GM23338 (cell line): ENCODE results near the gene NOC3L. TPM values are rescaled to one million over a fixed set of nuclear protein-coding genes. Genes with fewer than 3 reads are reported as not detected.

Experiments used
- ATAC-seq: fragments of 200-7000 bp; cut with Tn5 transposase; 3 replicates; pipeline ENCODE4 v1.9.1; 2020
- DNase-seq: peaks from one replicate; pipeline ENCODE4 v3.0.0-alpha.2; 2015; ENCODE audit warnings: low spot score
- H2AFZ ChIP-seq: fragments of 200-600 bp; sonication (generic); 2 replicates; pipeline ENCODE4 v1.8.0; 2016; ENCODE audit warnings: antibody characterized with exemption, mild to moderate bottlenecking, moderate library complexity
- H3F3A ChIP-seq: fragments of 200-600 bp; sonication (generic); replicated peaks from 2 replicates; pipeline ENCODE4 v1.8.0; 2017; ENCODE audit warnings: antibody characterized with exemption, mixed run types, low read depth
- H3K27ac ChIP-seq: fragments of 200-600 bp; sonication (generic); 2 replicates; pipeline ENCODE4 v1.6.1; 2016; ENCODE audit warnings: low read depth
- H3K27me3 ChIP-seq: fragments of 200-600 bp; sonication (generic); 2 replicates; pipeline ENCODE4 v1.8.0; 2016; ENCODE audit warnings: mild to moderate bottlenecking, mixed run types, moderate library complexity; ENCODE audit not compliant: insufficient read depth
- H3K36me3 ChIP-seq: fragments of 200-600 bp; sonication (generic); 2 replicates; pipeline ENCODE4 v1.8.0; 2016; ENCODE audit warnings: mild to moderate bottlenecking; ENCODE audit not compliant: insufficient read depth
- H3K4me1 ChIP-seq: fragments of 200-600 bp; sonication (generic); 2 replicates; pipeline ENCODE4 v1.8.0; 2016; ENCODE audit warnings: mild to moderate bottlenecking, moderate library complexity; ENCODE audit not compliant: insufficient read depth
- H3K4me2 ChIP-seq: fragments of 200-600 bp; sonication (generic); 2 replicates; pipeline ENCODE4 v1.7.1; 2017; ENCODE audit warnings: mixed run types
- H3K4me3 ChIP-seq: fragments of 200-600 bp; sonication (generic); 2 replicates; pipeline ENCODE4 v1.6.1; 2016; ENCODE audit warnings: mixed run types
- H3K79me2 ChIP-seq: fragments of 200-600 bp; sonication (generic); replicated peaks from 2 replicates; pipeline ENCODE4 v1.8.0; 2017; ENCODE audit warnings: mild to moderate bottlenecking; ENCODE audit not compliant: insufficient read depth
- H3K9me2 ChIP-seq: fragments of 200-600 bp; sonication (generic); 2 replicates; pipeline ENCODE4 v1.8.0; 2017; ENCODE audit not compliant: insufficient read depth
- H4K20me1 ChIP-seq: fragments of 200-600 bp; sonication (generic); replicated peaks from 2 replicates; pipeline ENCODE4 v1.8.0; 2017; ENCODE audit warnings: mild to moderate bottlenecking; ENCODE audit not compliant: insufficient read depth
- H3K27ac Mint-ChIP-seq: 2 replicates; pipeline ENCODE4 v1.8.0; 2020; ENCODE audit warnings: inconsistent platforms, mild to moderate bottlenecking, moderate library complexity, mixed read lengths
- H3K27me3 Mint-ChIP-seq: 3 replicates; pipeline ENCODE4 v1.8.0; 2022; ENCODE audit warnings: low read depth, mild to moderate bottlenecking, moderate library complexity, mixed read lengths, inconsistent platforms; ENCODE audit not compliant: insufficient read depth, poor library complexity
- H3K36me3 Mint-ChIP-seq: 3 replicates; pipeline ENCODE4 v1.8.0; 2021; ENCODE audit warnings: low read depth, mild to moderate bottlenecking, inconsistent platforms, moderate library complexity, mixed read lengths
- H3K4me1 Mint-ChIP-seq: 3 replicates; pipeline ENCODE4 v1.8.0; 2020; ENCODE audit warnings: mild to moderate bottlenecking, inconsistent platforms, mixed read lengths
- H3K4me3 Mint-ChIP-seq: 3 replicates; pipeline ENCODE4 v1.8.0; 2021; ENCODE audit warnings: moderate library complexity, mild to moderate bottlenecking, inconsistent platforms, mixed read lengths
- H3K9me3 Mint-ChIP-seq: 3 replicates; pipeline ENCODE4 v1.8.0; 2020; ENCODE audit warnings: moderate library complexity, mild to moderate bottlenecking, inconsistent platforms, mixed read lengths
- CREB1 ChIP-seq: fragments of 250-450 bp; sonication (Bioruptor Pico); IDR thresholded peaks from 2 replicates; pipeline ENCODE4 v1.5.0; 2020; ENCODE audit warnings: low read depth, mild to moderate bottlenecking, moderate library complexity
- EZH2 ChIP-seq: fragments of 200-600 bp; sonication (generic); IDR thresholded peaks from one replicate; pipeline ENCODE4 v1.8.0; 2017; ENCODE audit warnings: antibody characterized with exemption, mild to moderate bottlenecking, low read depth; ENCODE audit not compliant: unreplicated experiment
- EZH2phosphoT487 ChIP-seq: fragments of 200-600 bp; sonication (generic); IDR thresholded peaks from one replicate; pipeline ENCODE4 v1.8.1; 2018; ENCODE audit warnings: antibody characterized with exemption; ENCODE audit not compliant: unreplicated experiment
- JUNB ChIP-seq: IDR thresholded peaks from one replicate; pipeline ENCODE4 v1.6.1; 2016; ENCODE audit warnings: antibody characterized with exemption; ENCODE audit not compliant: unreplicated experiment
- NANOG ChIP-seq: IDR thresholded peaks from 2 replicates; pipeline ENCODE4 v1.6.1; 2016; ENCODE audit warnings: antibody characterized with exemption, borderline replicate concordance
- POLR2AphosphoS5 ChIP-seq: IDR thresholded peaks from 2 replicates; pipeline ENCODE4 v1.6.1; 2016; ENCODE audit warnings: antibody characterized with exemption, low read depth
- STAT1 ChIP-seq: IDR thresholded peaks from one replicate; pipeline ENCODE4 v1.6.1; 2016; ENCODE audit warnings: antibody characterized with exemption; ENCODE audit not compliant: unreplicated experiment
- ZNF331 ChIP-seq: fragments of 250-450 bp; sonication (Bioruptor Pico); IDR thresholded peaks from 2 replicates; pipeline ENCODE4 v1.5.0; 2020; ENCODE audit warnings: low read depth, mild to moderate bottlenecking, moderate library complexity
- polyA plus RNA-seq: library from polyadenylated mRNA; unstranded; fragments of >200 nt; fragmentation: Nextera tagmentation; extraction: Ambion mirVana; gene quantifications from 2 replicates; pipeline ENCODE4 v1.2.1, GENCODE V29; 2016
- total RNA-seq: library from RNA; depleted of rRNA; stranded (reverse); fragments of >200 nt; shearing (Covaris generic); gene quantifications from 2 replicates; pipeline ENCODE4 v1.2.3, GENCODE V29; 2014
- TF ChIP-seq, protein P1 (sequence below): IDR thresholded peaks from one replicate; pipeline ENCODE4 v1.6.1; 2018; ENCODE audit warnings: antibody characterized with exemption; ENCODE audit not compliant: unreplicated experiment
- TF ChIP-seq, protein P2 (sequence below): IDR thresholded peaks from 2 replicates; pipeline ENCODE4 v1.6.1; 2016; ENCODE audit warnings: antibody characterized with exemption
- TF ChIP-seq, protein P3 (sequence below): fragments of 250-450 bp; sonication (Bioruptor Pico); IDR thresholded peaks from 2 replicates; pipeline ENCODE4 v1.5.0; 2020; ENCODE audit warnings: mild to moderate bottlenecking, moderate library complexity

Gene NOC3L
- total and polyA plus RNA-seq, 2 experiments from 2014 or later, result 43.1 to 62.1 TPM

- Histone ChIP-seq H3K79me2 (no peaks in the 10 kb centered on the region), H3K9me2 (peaks cover 6% of the 10 kb centered on the region; the same call in 1 of the 2 replicates), H3K4me1 (no peaks in the 10 kb centered on the region), H4K20me1 (no peaks in the 10 kb centered on the region), H3K4me2 (no peak overlapping the region), H3F3A (no peaks in the 10 kb centered on the region), H3K27ac (no peak overlapping the region), H3K27me3 (no peaks in the 10 kb centered on the region), H2AFZ (no peak overlapping the region), H3K4me3 (no peak overlapping the region), H3K36me3 (no peaks in the 10 kb centered on the region)
- Mint-ChIP-seq H3K4me3 (no peak overlapping the region), H3K4me1 (no peaks in the 10 kb centered on the region), H3K36me3 (no peaks in the 10 kb centered on the region), H3K9me3 (no peaks in the 10 kb centered on the region), H3K27me3 (peaks cover 6% of the 10 kb centered on the region), H3K27ac (no peak overlapping the region)
- TF ChIP-seq NANOG (no peak), STAT1 (no peak), POLR2AphosphoS5 (no peak), JUNB (no peak), EZH2 (no peak)
- DNase-seq, result no peak
- no peak for ATAC-seq
Measured at GRCh38 chr10:94308866-94309265, 53.9 kb downstream of the NOC3L start.

- no peak overlapping the region for H3K27ac Mint-ChIP-seq
- no peak overlapping the region for H3K4me3 ChIP-seq
- H3K9me2 ChIP-seq, result peaks cover 6% of the 10 kb centered on the region; the same call in 1 of the 2 replicates
- H3K4me1 ChIP-seq, result no peaks in the 10 kb centered on the region
- no peaks in the 10 kb centered on the region for H3K9me3 Mint-ChIP-seq
- ATAC-seq (no peak), DNase-seq (no peak)
- no peaks in the 10 kb centered on the region for H3K36me3 ChIP-seq
- no peaks in the 10 kb centered on the region for H3K36me3 Mint-ChIP-seq
- no peak overlapping the region for H3K27ac ChIP-seq
- H3K27me3 ChIP-seq, result no peaks in the 10 kb centered on the region
- no peak overlapping the region for H3K4me2 ChIP-seq
- no peak overlapping the region for H2AFZ ChIP-seq
- no peak overlapping the region for H3K4me3 Mint-ChIP-seq
- H4K20me1 ChIP-seq, result no peaks in the 10 kb centered on the region
- peaks cover 4% of the 10 kb centered on the region for H3K27me3 Mint-ChIP-seq
- no peaks in the 10 kb centered on the region for H3K79me2 ChIP-seq
- H3F3A ChIP-seq, result no peaks in the 10 kb centered on the region
- no peaks in the 10 kb centered on the region for H3K4me1 Mint-ChIP-seq
- TF ChIP-seq, protein P1, sequence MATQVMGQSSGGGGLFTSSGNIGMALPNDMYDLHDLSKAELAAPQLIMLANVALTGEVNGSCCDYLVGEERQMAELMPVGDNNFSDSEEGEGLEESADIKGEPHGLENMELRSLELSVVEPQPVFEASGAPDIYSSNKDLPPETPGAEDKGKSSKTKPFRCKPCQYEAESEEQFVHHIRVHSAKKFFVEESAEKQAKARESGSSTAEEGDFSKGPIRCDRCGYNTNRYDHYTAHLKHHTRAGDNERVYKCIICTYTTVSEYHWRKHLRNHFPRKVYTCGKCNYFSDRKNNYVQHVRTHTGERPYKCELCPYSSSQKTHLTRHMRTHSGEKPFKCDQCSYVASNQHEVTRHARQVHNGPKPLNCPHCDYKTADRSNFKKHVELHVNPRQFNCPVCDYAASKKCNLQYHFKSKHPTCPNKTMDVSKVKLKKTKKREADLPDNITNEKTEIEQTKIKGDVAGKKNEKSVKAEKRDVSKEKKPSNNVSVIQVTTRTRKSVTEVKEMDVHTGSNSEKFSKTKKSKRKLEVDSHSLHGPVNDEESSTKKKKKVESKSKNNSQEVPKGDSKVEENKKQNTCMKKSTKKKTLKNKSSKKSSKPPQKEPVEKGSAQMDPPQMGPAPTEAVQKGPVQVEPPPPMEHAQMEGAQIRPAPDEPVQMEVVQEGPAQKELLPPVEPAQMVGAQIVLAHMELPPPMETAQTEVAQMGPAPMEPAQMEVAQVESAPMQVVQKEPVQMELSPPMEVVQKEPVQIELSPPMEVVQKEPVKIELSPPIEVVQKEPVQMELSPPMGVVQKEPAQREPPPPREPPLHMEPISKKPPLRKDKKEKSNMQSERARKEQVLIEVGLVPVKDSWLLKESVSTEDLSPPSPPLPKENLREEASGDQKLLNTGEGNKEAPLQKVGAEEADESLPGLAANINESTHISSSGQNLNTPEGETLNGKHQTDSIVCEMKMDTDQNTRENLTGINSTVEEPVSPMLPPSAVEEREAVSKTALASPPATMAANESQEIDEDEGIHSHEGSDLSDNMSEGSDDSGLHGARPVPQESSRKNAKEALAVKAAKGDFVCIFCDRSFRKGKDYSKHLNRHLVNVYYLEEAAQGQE, result no peak
- TF ChIP-seq, protein P2, sequence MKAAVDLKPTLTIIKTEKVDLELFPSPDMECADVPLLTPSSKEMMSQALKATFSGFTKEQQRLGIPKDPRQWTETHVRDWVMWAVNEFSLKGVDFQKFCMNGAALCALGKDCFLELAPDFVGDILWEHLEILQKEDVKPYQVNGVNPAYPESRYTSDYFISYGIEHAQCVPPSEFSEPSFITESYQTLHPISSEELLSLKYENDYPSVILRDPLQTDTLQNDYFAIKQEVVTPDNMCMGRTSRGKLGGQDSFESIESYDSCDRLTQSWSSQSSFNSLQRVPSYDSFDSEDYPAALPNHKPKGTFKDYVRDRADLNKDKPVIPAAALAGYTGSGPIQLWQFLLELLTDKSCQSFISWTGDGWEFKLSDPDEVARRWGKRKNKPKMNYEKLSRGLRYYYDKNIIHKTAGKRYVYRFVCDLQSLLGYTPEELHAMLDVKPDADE, result no peak
- TF ChIP-seq POLR2AphosphoS5 (no peak), EZH2 (no peak), EZH2phosphoT487 (no peak), STAT1 (no peak), NANOG (no peak), CREB1 (CRISPR knock-in tag) (no peak), ZNF331 (CRISPR knock-in tag) (no peak)
- TF ChIP-seq, protein P3, sequence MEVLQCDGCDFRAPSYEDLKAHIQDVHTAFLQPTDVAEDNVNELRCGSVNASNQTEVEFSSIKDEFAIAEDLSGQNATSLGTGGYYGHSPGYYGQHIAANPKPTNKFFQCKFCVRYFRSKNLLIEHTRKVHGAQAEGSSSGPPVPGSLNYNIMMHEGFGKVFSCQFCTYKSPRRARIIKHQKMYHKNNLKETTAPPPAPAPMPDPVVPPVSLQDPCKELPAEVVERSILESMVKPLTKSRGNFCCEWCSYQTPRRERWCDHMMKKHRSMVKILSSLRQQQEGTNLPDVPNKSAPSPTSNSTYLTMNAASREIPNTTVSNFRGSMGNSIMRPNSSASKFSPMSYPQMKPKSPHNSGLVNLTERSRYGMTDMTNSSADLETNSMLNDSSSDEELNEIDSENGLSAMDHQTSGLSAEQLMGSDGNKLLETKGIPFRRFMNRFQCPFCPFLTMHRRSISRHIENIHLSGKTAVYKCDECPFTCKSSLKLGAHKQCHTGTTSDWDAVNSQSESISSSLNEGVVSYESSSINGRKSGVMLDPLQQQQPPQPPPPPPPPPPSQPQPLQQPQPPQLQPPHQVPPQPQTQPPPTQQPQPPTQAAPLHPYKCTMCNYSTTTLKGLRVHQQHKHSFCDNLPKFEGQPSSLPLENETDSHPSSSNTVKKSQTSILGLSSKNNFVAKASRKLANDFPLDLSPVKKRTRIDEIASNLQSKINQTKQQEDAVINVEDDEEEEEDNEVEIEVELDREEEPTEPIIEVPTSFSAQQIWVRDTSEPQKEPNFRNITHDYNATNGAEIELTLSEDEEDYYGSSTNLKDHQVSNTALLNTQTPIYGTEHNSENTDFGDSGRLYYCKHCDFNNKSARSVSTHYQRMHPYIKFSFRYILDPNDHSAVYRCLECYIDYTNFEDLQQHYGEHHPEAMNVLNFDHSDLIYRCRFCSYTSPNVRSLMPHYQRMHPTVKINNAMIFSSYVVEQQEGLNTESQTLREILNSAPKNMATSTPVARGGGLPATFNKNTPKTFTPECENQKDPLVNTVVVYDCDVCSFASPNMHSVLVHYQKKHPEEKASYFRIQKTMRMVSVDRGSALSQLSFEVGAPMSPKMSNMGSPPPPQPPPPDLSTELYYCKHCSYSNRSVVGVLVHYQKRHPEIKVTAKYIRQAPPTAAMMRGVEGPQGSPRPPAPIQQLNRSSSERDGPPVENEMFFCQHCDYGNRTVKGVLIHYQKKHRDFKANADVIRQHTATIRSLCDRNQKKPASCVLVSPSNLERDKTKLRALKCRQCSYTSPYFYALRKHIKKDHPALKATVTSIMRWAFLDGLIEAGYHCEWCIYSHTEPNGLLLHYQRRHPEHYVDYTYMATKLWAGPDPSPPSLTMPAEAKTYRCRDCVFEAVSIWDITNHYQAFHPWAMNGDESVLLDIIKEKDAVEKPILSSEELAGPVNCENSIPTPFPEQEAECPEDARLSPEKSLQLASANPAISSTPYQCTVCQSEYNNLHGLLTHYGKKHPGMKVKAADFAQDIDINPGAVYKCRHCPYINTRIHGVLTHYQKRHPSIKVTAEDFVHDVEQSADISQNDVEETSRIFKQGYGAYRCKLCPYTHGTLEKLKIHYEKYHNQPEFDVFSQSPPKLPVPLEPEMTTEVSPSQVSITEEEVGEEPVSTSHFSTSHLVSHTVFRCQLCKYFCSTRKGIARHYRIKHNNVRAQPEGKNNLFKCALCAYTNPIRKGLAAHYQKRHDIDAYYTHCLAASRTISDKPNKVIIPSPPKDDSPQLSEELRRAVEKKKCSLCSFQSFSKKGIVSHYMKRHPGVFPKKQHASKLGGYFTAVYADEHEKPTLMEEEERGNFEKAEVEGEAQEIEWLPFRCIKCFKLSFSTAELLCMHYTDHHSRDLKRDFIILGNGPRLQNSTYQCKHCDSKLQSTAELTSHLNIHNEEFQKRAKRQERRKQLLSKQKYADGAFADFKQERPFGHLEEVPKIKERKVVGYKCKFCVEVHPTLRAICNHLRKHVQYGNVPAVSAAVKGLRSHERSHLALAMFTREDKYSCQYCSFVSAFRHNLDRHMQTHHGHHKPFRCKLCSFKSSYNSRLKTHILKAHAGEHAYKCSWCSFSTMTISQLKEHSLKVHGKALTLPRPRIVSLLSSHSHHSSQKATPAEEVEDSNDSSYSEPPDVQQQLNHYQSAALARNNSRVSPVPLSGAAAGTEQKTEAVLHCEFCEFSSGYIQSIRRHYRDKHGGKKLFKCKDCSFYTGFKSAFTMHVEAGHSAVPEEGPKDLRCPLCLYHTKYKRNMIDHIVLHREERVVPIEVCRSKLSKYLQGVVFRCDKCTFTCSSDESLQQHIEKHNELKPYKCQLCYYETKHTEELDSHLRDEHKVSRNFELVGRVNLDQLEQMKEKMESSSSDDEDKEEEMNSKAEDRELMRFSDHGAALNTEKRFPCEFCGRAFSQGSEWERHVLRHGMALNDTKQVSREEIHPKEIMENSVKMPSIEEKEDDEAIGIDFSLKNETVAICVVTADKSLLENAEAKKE (CRISPR knock-in tag), result no peak
Measured at GRCh38 chr10:94307046-94307615, 55.6 kb downstream of the NOC3L start.
